Fibroblast of villous mesenchyme (primary cell): ENCODE results near the gene INHBB. TPM values are rescaled to one million over a fixed set of nuclear protein-coding genes. Genes with fewer than 3 reads are reported as not detected.

Source experiments
- DNase-seq: peaks from one replicate; pipeline ENCODE4 v3.0.0-alpha.2; 2010; ENCODE audit warnings: low read depth
- H3K4me3 ChIP-seq: 2 replicates; pipeline ENCODE4 v1.5.1; 2011; ENCODE audit warnings: low read depth, mild to moderate bottlenecking, low read length
- total RNA-seq: library from RNA; depleted of rRNA; stranded (reverse); fragments of >200 nt; gene quantifications from 2 replicates; pipeline ENCODE4 v1.2.3, GENCODE V29; 2012
- TF ChIP-seq, protein P1 (sequence below): IDR thresholded peaks from 2 replicates; pipeline ENCODE4 v1.5.1; 2012; ENCODE audit warnings: low read depth, mild to moderate bottlenecking, low read length; ENCODE audit not compliant: insufficient read depth

The INHBB gene
- total RNA-seq, 1 donor: under 0.01 TPM

DNA sequence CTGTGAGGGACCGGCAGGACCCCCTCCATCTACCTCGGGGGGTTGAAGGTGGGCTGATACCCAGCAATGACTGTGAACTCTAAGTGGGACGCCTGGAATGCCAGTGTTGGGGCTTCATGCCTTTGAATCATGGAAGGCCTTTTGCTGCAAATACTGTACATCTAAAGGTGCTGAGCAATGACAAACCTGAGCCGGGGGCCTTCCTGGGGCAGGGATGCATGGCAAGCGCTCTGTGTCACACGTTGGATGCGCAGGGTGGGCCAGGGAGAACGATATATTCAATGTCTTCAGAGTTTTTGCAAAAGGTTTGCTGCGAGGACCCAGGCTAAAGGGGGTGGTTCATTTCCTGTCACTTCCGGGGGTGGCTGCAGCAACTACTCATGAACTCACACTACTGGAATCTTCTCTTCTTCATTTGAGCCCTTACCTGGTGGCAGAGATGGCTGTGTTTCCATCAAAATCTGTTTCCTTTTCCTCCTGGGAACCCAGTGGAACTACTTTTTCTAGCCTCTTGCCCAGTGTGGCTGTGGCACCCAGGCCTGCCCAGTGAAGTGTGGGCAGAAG is 24.1 kb upstream of the INHBB start:
- TF ChIP-seq, protein P1, sequence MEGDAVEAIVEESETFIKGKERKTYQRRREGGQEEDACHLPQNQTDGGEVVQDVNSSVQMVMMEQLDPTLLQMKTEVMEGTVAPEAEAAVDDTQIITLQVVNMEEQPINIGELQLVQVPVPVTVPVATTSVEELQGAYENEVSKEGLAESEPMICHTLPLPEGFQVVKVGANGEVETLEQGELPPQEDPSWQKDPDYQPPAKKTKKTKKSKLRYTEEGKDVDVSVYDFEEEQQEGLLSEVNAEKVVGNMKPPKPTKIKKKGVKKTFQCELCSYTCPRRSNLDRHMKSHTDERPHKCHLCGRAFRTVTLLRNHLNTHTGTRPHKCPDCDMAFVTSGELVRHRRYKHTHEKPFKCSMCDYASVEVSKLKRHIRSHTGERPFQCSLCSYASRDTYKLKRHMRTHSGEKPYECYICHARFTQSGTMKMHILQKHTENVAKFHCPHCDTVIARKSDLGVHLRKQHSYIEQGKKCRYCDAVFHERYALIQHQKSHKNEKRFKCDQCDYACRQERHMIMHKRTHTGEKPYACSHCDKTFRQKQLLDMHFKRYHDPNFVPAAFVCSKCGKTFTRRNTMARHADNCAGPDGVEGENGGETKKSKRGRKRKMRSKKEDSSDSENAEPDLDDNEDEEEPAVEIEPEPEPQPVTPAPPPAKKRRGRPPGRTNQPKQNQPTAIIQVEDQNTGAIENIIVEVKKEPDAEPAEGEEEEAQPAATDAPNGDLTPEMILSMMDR: no peak
- no peak for DNase-seq
- no peak overlapping the region for H3K4me3 ChIP-seq

DNA sequence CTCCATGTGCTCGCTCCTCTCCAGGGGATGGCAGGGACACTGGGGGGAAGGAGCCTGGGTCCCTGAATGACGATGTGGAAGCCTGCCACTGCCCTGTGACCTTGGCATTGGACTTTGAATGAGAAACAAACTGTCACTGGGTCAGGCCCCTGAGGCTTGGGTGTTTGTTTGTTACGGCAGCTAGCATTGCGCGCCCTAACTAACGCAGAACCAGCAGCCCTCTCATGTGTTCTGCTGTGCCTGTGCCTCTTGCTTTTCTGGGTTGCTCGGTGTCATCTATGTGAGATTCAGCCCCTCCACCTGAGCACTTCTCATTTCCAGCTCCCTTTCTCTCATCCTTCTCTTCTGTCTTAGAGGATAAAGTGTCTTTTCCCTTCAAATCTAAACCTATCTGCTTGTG is 23.6 kb upstream of the INHBB start:
- TF ChIP-seq, protein P1: no peak
- DNase-seq: no peak
- no peak overlapping the region for H3K4me3 ChIP-seq

DNA sequence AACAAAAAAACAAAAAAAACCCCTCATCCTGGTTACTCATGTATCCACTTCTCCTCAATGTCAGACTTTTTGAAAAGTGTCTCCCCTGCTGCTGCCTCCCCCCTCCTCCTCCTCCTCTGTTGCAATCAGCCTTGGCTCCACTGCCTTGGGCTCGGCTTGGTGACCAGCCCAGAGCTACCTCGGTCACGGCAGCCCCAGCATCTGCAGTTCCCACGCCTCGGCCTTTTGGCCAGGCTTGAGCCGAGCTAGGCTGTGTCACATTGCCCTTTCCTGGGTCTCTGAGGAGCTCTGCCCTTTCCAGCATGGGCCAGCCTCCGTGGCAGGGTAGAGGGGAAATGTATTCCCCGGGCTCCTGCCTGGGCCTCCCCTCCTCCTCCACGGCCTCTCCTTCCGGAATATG is 22.7 kb upstream of the INHBB start:
- H3K4me3 ChIP-seq: no peak overlapping the region
- peak; percentile 21 for DNase-seq
- TF ChIP-seq, protein P1: no peak

DNA sequence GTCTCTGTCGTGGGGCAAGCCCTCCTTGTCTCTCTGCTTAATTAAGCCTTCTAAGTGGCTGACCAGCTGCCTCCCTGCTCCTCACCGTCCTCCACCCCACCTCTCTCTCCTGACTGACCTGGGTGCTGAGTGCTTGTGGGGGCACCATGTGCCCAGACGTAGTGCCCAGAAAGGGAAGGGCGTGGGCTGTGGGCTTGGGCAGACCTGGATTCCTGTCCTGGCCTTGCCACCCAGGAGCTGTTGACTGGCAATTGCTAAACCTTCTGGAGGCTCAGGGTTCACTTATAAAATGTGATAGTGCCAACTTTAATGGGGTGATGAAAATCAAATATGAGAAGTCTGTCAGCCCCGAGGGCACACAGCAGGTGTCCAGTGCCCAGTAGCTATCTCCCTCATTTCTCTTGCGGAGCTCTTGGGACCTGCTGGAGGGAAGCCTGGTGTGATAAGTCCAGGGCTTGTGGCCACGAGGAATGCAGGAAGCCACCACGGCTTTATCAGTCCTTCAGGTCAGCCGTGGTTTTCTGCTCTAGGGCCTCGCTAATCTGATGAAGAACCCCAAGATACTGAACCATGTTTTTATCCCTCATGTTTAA is 22.0 kb upstream of the INHBB start:
- DNase-seq: no peak
- H3K4me3 ChIP-seq: no peak overlapping the region
- TF ChIP-seq, protein P1: no peak

DNA sequence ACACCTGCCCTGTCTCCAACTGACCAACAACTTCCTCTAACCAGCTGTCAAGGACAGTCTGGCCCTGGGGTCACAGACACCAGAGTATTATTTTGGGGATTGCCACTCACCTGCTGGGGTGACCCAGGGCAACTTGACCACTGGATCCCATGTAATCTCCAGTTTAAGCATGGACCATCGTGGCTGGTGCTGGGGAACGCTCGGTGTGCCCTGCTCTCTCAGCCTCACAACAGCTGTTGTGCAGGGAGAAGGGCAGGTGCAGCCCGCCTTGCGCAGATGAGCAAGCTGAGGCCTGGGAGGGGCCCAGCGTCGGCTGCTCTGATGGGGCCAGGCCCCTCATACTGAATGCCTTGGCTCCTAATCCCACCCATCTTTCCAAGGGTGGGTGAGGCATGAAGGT is 21.0 kb upstream of the INHBB start:
- TF ChIP-seq, protein P1: no peak
- no peak for DNase-seq

DNA sequence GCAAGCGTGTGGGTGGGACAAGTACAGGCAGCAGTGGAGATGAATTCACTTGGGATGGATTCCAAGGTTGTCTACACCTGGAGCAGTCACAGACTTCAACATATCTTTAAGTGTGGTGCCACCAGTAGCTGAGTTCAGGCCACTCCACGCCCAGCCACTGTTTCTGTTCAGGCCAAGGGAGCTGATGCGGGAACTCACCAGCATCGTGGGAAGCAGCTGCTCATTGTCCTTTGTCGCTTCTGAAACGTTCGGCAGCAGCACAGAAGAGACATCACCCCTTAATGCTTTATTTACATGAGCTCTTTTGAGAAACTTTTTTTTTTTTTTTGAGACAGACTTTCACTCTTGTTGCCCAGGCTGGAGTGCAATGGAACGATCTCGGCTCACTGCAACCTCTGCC is 19.9 kb upstream of the INHBB start:
- no peak overlapping the region for H3K4me3 ChIP-seq
- TF ChIP-seq, protein P1: no peak
- no peak for DNase-seq

More for the DNA sequence above, 21.0 kb upstream of the INHBB start:
- no peak overlapping the region for H3K4me3 ChIP-seq
